ENCODE measurements around the gene KRTAP5-8.

DNA sequence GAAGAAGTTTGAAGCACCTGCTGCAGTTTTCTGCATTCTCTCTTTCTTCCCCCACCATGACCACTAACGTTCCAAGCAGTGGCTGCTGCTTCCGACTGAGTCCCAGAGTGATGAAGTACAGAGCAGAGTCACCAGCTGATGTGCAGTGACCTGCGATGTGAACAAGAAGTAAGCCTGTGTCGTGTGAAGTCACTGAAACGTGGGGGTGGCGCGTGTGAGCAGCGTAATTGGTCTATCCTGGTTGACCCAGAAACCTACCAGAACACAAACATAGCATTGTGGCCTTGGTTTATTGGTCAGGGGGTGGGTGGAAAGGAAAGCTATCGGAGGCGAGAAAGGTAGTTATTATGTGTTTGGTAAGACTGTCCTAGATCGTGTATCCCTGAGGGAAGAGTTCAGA, 7.2 kb upstream of the KRTAP5-8 start:
- TF ChIP-seq, protein P1, sequence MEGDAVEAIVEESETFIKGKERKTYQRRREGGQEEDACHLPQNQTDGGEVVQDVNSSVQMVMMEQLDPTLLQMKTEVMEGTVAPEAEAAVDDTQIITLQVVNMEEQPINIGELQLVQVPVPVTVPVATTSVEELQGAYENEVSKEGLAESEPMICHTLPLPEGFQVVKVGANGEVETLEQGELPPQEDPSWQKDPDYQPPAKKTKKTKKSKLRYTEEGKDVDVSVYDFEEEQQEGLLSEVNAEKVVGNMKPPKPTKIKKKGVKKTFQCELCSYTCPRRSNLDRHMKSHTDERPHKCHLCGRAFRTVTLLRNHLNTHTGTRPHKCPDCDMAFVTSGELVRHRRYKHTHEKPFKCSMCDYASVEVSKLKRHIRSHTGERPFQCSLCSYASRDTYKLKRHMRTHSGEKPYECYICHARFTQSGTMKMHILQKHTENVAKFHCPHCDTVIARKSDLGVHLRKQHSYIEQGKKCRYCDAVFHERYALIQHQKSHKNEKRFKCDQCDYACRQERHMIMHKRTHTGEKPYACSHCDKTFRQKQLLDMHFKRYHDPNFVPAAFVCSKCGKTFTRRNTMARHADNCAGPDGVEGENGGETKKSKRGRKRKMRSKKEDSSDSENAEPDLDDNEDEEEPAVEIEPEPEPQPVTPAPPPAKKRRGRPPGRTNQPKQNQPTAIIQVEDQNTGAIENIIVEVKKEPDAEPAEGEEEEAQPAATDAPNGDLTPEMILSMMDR (conservative IDR thresholded peaks at IDR 0.05 in 1 of 2, IDR thresholded peaks at IDR 0.05 in 1 of 2; ENCODE audit: low read depth in 1 of 2, low read length in 2 of 2): no peak
- no peak for TF ChIP-seq EZH2 (IDR thresholded peaks at IDR 0.05; ENCODE audit: low read length, missing control alignments)

All from fibroblast of lung (primary cell).